Endothelial cell (in vitro differentiated cells): ENCODE results near the gene ADCY10. TPM values are rescaled to one million over a fixed set of nuclear protein-coding genes. Genes with fewer than 3 reads are reported as not detected.
A peak's percentile ranks its signal among the peaks of the same experiment; 100 is the strongest.

Experiments
- DNase-seq: peaks from one replicate; pipeline ENCODE4 v3.0.0; 2021; ENCODE audit warnings: low spot score
- H3K27ac Mint-ChIP-seq: one replicate; pipeline ENCODE4 v1.8.0; 2021; ENCODE audit warnings: mixed read lengths, inconsistent platforms; ENCODE audit not compliant: unreplicated experiment
- H3K27me3 Mint-ChIP-seq: one replicate; pipeline ENCODE4 v1.8.0; 2021; ENCODE audit warnings: mild to moderate bottlenecking, moderate library complexity, mixed read lengths, inconsistent platforms; ENCODE audit not compliant: unreplicated experiment
- H3K36me3 Mint-ChIP-seq: one replicate; pipeline ENCODE4 v1.8.0; 2021; ENCODE audit warnings: mild to moderate bottlenecking, low read depth, mixed read lengths, inconsistent platforms; ENCODE audit not compliant: unreplicated experiment
- H3K4me1 Mint-ChIP-seq: one replicate; pipeline ENCODE4 v1.8.0; 2021; ENCODE audit warnings: mild to moderate bottlenecking, mixed read lengths, inconsistent platforms; ENCODE audit not compliant: unreplicated experiment
- H3K4me3 Mint-ChIP-seq: one replicate; pipeline ENCODE4 v1.8.0; 2021; ENCODE audit warnings: mild to moderate bottlenecking, mixed read lengths, inconsistent platforms; ENCODE audit not compliant: unreplicated experiment
- H3K9me3 Mint-ChIP-seq: one replicate; pipeline ENCODE4 v1.8.0; 2021; ENCODE audit warnings: mixed read lengths, inconsistent platforms; ENCODE audit not compliant: unreplicated experiment
- CTCF ChIP-seq: fragments of 200-600 bp; sonication (generic); IDR thresholded peaks from one replicate; pipeline ENCODE4 v1.5.0; 2021; ENCODE audit warnings: antibody characterized with exemption; ENCODE audit not compliant: unreplicated experiment
- total RNA-seq: library from RNA; stranded (reverse); fragmentation: NEBNext Ultra II Directional; extraction: Animal tissue kit (Norgen Biotek cat#: 25700); gene quantifications from one replicate; pipeline ENCODE4 v1.2.1, GENCODE V29; 2021; ENCODE audit not compliant: unreplicated experiment

The ADCY10 gene
- total RNA-seq, 1 donor from 2014 or later: 0.31 TPM

GRCh38 chr1:167794043-167794442, 119.9 kb downstream of the ADCY10 start:
- no peak for TF ChIP-seq CTCF
- H3K36me3 Mint-ChIP-seq: peaks cover 40% of the 10 kb centered on the region

GRCh38 chr1:167792188-167792565, 121.8 kb downstream of the ADCY10 start:
- peaks cover 5% of the 10 kb centered on the region for H3K27me3 Mint-ChIP-seq
- TF ChIP-seq CTCF: no peak

More at GRCh38 chr1:167794043-167794442, 119.9 kb downstream of the ADCY10 start:
- DNase-seq: no peak
- Mint-ChIP-seq H3K4me1 (peaks cover 57% of the 10 kb centered on the region), H3K9me3 (no peaks in the 10 kb centered on the region), H3K27me3 (peaks cover 4% of the 10 kb centered on the region), H3K27ac (peak overlapping the region; percentile 25), H3K4me3 (no peak overlapping the region)

GRCh38 chr1:167791281-167792187, 122.4 kb downstream of the ADCY10 start:
- H3K36me3 Mint-ChIP-seq: peaks cover 44% of the 10 kb centered on the region
- no peak overlapping the region for H3K4me3 Mint-ChIP-seq
- peaks cover 46% of the 10 kb centered on the region for H3K4me1 Mint-ChIP-seq
- no peaks in the 10 kb centered on the region for H3K9me3 Mint-ChIP-seq
- no peak for TF ChIP-seq CTCF
- H3K27me3 Mint-ChIP-seq: peaks cover 5% of the 10 kb centered on the region
- peak overlapping the region; percentile 18 for H3K27ac Mint-ChIP-seq
- DNase-seq: no peak

More at GRCh38 chr1:167792188-167792565, 121.8 kb downstream of the ADCY10 start:
- peaks cover 49% of the 10 kb centered on the region for H3K36me3 Mint-ChIP-seq
- no peak overlapping the region for H3K27ac Mint-ChIP-seq
- H3K4me1 Mint-ChIP-seq: peaks cover 52% of the 10 kb centered on the region
- no peak for DNase-seq
- H3K4me3 Mint-ChIP-seq: no peak overlapping the region
- H3K9me3 Mint-ChIP-seq: no peaks in the 10 kb centered on the region

- DNase-seq: no peak
- TF ChIP-seq CTCF: no peak
- Mint-ChIP-seq H3K4me1 (peaks cover 37% of the 10 kb centered on the region), H3K4me3 (no peak overlapping the region), H3K27me3 (peaks cover 6% of the 10 kb centered on the region), H3K27ac (no peak overlapping the region), H3K36me3 (peaks cover 53% of the 10 kb centered on the region), H3K9me3 (no peaks in the 10 kb centered on the region)
Observed at GRCh38 chr1:167790117-167790516, 123.8 kb downstream of the ADCY10 start.

GRCh38 chr1:167789501-167789900, 124.4 kb downstream of the ADCY10 start:
- TF ChIP-seq CTCF: no peak
- peaks cover 33% of the 10 kb centered on the region for H3K4me1 Mint-ChIP-seq
- H3K4me3 Mint-ChIP-seq: no peak overlapping the region
- H3K27me3 Mint-ChIP-seq: peaks cover 7% of the 10 kb centered on the region
- H3K27ac Mint-ChIP-seq: no peak overlapping the region
- H3K36me3 Mint-ChIP-seq: peaks cover 57% of the 10 kb centered on the region
- no peaks in the 10 kb centered on the region for H3K9me3 Mint-ChIP-seq
- DNase-seq: no peak
